Measurements from ENCODE around the gene EPB41L2.

GRCh38 chr6:130838951-130839350 lies 224.1 kb downstream of the EPB41L2 start:
- TF ChIP-seq EZH2 (IDR thresholded peaks at IDR 0.05; ENCODE audit: insufficient read depth, low read length) (no peak), CTCF (IDR thresholded peaks at IDR 0.05; ENCODE audit: insufficient read depth, low read depth, low read length) (no peak)
